NCI-H524 treated with DMSO at 0.1 percent for 48 hours (cell line): Measurements from ENCODE around the gene MGST2.

Source experiments
- DNase-seq: peaks from one replicate; lab custom pipeline; 2025; lab: John Stamatoyannopoulos, UW

The MGST2 gene

GRCh38 chr4:139704915-139705485 is 39.4 kb downstream of the MGST2 start:
- DNase-seq: no peak

GRCh38 chr4:139709660-139710059 is 44.0 kb downstream of the MGST2 start:
- no peak for DNase-seq

GRCh38 chr4:139710073-139710472 is 44.5 kb downstream of the MGST2 start:
- DNase-seq: no peak

- DNase-seq: no peak
Measured at GRCh38 chr4:139711461-139711860, 45.8 kb downstream of the MGST2 start.

GRCh38 chr4:139712882-139713281 is 47.3 kb downstream of the MGST2 start:
- DNase-seq: no peak

- no peak for DNase-seq
Measured at GRCh38 chr4:139715746-139716391, 50.2 kb downstream of the MGST2 start.

GRCh38 chr4:139718358-139718757 is 52.7 kb downstream of the MGST2 start:
- no peak for DNase-seq

GRCh38 chr4:139718833-139719232 is 53.2 kb downstream of the MGST2 start:
- DNase-seq: no peak

- DNase-seq: no peak
Measured at GRCh38 chr4:139719381-139720101, 53.9 kb downstream of the MGST2 start.

GRCh38 chr4:139720806-139721205 is 55.2 kb downstream of the MGST2 start:
- no peak for DNase-seq

- no peak for DNase-seq
Measured at GRCh38 chr4:139721789-139722188, 56.2 kb downstream of the MGST2 start.

GRCh38 chr4:139725236-139725635 is 59.6 kb downstream of the MGST2 start:
- no peak for DNase-seq

GRCh38 chr4:139726615-139727014 is 61.0 kb downstream of the MGST2 start:
- DNase-seq: no peak

GRCh38 chr4:139728146-139728545 is 62.5 kb downstream of the MGST2 start:
- DNase-seq: no peak

- no peak for DNase-seq
Measured at GRCh38 chr4:139728840-139729239, 63.2 kb downstream of the MGST2 start.

- DNase-seq: no peak
Measured at GRCh38 chr4:139732991-139733570, 67.5 kb downstream of the MGST2 start.

GRCh38 chr4:139734201-139734874 is 68.7 kb downstream of the MGST2 start:
- no peak for DNase-seq

- peak; percentile 90 for DNase-seq
Measured at GRCh38 chr4:139734875-139735380, 69.3 kb downstream of the MGST2 start.

- no peak for DNase-seq
Measured at GRCh38 chr4:139735381-139736273, 70.0 kb downstream of the MGST2 start.

- DNase-seq: no peak
Measured at GRCh38 chr4:139736274-139736660, 70.6 kb downstream of the MGST2 start.

GRCh38 chr4:139736661-139737060 is 71.0 kb downstream of the MGST2 start:
- DNase-seq: no peak
